ENCODE results near the gene TRIM54. TPM values are rescaled to one million over a fixed set of nuclear protein-coding genes. Genes with fewer than 3 reads are reported as not detected.

The TRIM54 gene
- total and polyA plus RNA-seq, 2 of the 4 experiments (the other 2 are of a cell fraction), result 0.15 TPM; not detected in 1

DNA sequence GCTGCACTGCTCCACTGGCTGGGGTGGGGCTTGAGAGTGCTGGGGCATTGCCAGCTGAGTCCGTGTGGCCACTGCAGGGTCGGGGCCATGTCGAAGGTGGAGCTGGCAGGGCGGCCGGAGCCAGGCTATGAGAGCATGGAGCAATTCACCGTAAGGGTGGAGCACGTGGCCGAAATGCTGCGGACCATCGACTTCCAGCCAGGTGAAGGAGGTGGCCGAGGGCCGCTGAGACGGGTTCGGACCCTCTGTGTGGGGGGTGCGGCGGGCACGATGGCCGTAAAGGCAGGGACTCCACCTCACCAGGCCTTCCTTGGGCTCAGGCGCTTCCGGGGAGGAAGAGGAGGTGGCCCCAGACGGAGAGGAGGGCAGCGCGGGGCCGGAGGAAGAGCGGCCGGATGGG is 23.9 kb downstream of the TRIM54 start:
- H4K20me1 ChIP-seq (ENCODE audit: insufficient read depth, low read length), result peaks cover 10% of the 10 kb centered on the region
- dilution Hi-C loops (cut with HindIII; ENCODE audit: low sequenced_read_pairs, unreplicated experiment), result no loop called here
- no peak overlapping the region for H3K14ac ChIP-seq (replicated peaks; ENCODE audit: low read depth, low read length)
- no peaks in the 10 kb centered on the region; the same call in 1 of the 2 replicates for H3K9me3 ChIP-seq (ENCODE audit: control insufficient read depth, insufficient read depth, low read length)
- no peak overlapping the region for H2AK9ac ChIP-seq (replicated peaks; ENCODE audit: low read depth, low read length, poor library complexity)
- H3K9ac ChIP-seq (ENCODE audit: low read depth, low read length), result no peak overlapping the region
- DNase-seq, result no peak
- H4K8ac ChIP-seq (ENCODE audit: low read depth in 2 of 2, low read length in 2 of 2), result no peak overlapping the region
- TF ChIP-seq MAZ (IDR thresholded peaks at IDR 0.05; ENCODE audit: borderline replicate concordance, low read depth, low read length), result no peak
- no peak for TF ChIP-seq CTCF (conservative IDR thresholded peaks at IDR 0.05; ENCODE audit: low read depth, low read length)
- no peak for TF ChIP-seq NFE2L2 (IDR thresholded peaks at IDR 0.05; ENCODE audit: low read depth, low read length)
- TF ChIP-seq RCOR1 (IDR thresholded peaks at IDR 0.05; ENCODE audit: insufficient replicate concordance, low read length), result no peak
- TF ChIP-seq CHD1 (IDR thresholded peaks at IDR 0.05; ENCODE audit: low read depth, low read length), result no peak
- no peak for TF ChIP-seq RAD21 (IDR thresholded peaks at IDR 0.05; ENCODE audit: low read length)
- TF ChIP-seq BHLHE40 (IDR thresholded peaks at IDR 0.05; ENCODE audit: low read depth, low read length), result no peak
- no peak for TF ChIP-seq RFX5 (IDR thresholded peaks at IDR 0.05; ENCODE audit: low read depth, low read length)
- TF ChIP-seq SMC3 (IDR thresholded peaks at IDR 0.05; ENCODE audit: low read depth, low read length), result no peak
- no peak for TF ChIP-seq MAFK (IDR thresholded peaks at IDR 0.05; ENCODE audit: low read depth, low read length)
- TF ChIP-seq FOS (IDR thresholded peaks at IDR 0.05; ENCODE audit: low read depth, low read length), result no peak
- TF ChIP-seq, protein P1, sequence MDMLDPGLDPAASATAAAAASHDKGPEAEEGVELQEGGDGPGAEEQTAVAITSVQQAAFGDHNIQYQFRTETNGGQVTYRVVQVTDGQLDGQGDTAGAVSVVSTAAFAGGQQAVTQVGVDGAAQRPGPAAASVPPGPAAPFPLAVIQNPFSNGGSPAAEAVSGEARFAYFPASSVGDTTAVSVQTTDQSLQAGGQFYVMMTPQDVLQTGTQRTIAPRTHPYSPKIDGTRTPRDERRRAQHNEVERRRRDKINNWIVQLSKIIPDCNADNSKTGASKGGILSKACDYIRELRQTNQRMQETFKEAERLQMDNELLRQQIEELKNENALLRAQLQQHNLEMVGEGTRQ (IDR thresholded peaks at IDR 0.05; ENCODE audit: low read depth, low read length), result no peak
- TF ChIP-seq CEBPB (IDR thresholded peaks at IDR 0.05; ENCODE audit: low read depth, low read length), result no peak
- TF ChIP-seq POLR2A (IDR thresholded peaks at IDR 0.05; ENCODE audit: low read depth, low read length), result no peak
- no peak for TF ChIP-seq MXI1 (IDR thresholded peaks at IDR 0.05; ENCODE audit: borderline replicate concordance, low read depth, low read length)
- TF ChIP-seq, protein P2, sequence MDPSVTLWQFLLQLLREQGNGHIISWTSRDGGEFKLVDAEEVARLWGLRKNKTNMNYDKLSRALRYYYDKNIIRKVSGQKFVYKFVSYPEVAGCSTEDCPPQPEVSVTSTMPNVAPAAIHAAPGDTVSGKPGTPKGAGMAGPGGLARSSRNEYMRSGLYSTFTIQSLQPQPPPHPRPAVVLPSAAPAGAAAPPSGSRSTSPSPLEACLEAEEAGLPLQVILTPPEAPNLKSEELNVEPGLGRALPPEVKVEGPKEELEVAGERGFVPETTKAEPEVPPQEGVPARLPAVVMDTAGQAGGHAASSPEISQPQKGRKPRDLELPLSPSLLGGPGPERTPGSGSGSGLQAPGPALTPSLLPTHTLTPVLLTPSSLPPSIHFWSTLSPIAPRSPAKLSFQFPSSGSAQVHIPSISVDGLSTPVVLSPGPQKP (IDR thresholded peaks at IDR 0.05; ENCODE audit: borderline replicate concordance, low read depth, low read length), result no peak
- no peak overlapping the region for H4K5ac ChIP-seq (ENCODE audit: low read depth, low read length)
- no peak overlapping the region for H3K4ac ChIP-seq (ENCODE audit: low read depth, low read length)
- no peak overlapping the region for H3K23ac ChIP-seq (ENCODE audit: low read depth, low read length)
- intact Hi-C loops (cut with micrococcal nuclease), result no loop called here
- no peak overlapping the region for H2BK120ac ChIP-seq (ENCODE audit: low read depth, low read length)
- H2BK15ac ChIP-seq (ENCODE audit: low read depth, low read length), result no peak overlapping the region
- H3K56ac ChIP-seq (ENCODE audit: extremely low read depth, insufficient read depth, low read length), result no peak overlapping the region
- H2AFZ ChIP-seq (replicated peaks; ENCODE audit: low read length, poor library complexity), result no peak overlapping the region
- H3K9me1 ChIP-seq (ENCODE audit: insufficient read depth, low read length), result no peaks in the 10 kb centered on the region; the same call in 1 of the 2 replicates
- ChIA-PET CTCF (no interaction called here), POLR2A (ENCODE audit: unreplicated experiment) (no interaction called here)
- WGBS, 2 experiments (ENCODE audit: extremely low coverage in 2 of 2, insufficient read length in 1 of 2), result 32% methylated on average over 5 of the region's 26 CpGs; no CpG with 5 or more reads in 1 of the 2 experiments
- H3K4me1 ChIP-seq (ENCODE audit: control insufficient read depth, insufficient read depth, low read length), result no peaks in the 10 kb centered on the region; the same call in 1 of the 2 replicates
- no peak overlapping the region for H3K18ac ChIP-seq (ENCODE audit: low read depth, low read length)
- no peak overlapping the region for H2BK20ac ChIP-seq (ENCODE audit: low read depth, low read length)
- H2AK5ac ChIP-seq (ENCODE audit: low read depth, low read length), result no peak overlapping the region
- no peak overlapping the region for H3K27ac ChIP-seq (ENCODE audit: insufficient read depth, low read length)
- BruUV-seq (replicated peaks), result no TSS peak
- H4K91ac ChIP-seq (ENCODE audit: insufficient read depth, low read depth, low read length), result no peak overlapping the region
- H3K27me3 ChIP-seq (ENCODE audit: control insufficient read depth, insufficient read depth, low read length), result peaks cover 41% of the 10 kb centered on the region
- no peaks in the 10 kb centered on the region for H3K79me1 ChIP-seq (ENCODE audit: low read depth in 1 of 2, low read length in 2 of 2)
- no peak overlapping the region for H3K4me2 ChIP-seq (ENCODE audit: low read depth, low read length)
- in situ Hi-C loops (cut with MboI; ENCODE audit: low sequenced_read_pairs), result no loop called here
- H3K36me3 ChIP-seq (ENCODE audit: control insufficient read depth, insufficient read depth, low read length), result peaks cover 8% of the 10 kb centered on the region
- no peak for ATAC-seq (ENCODE audit: low read depth)
- no peak overlapping the region for H3K4me3 ChIP-seq (ENCODE audit: insufficient read depth, low read depth, low read length)
- H2BK5ac ChIP-seq (ENCODE audit: low read depth, low read length, poor library complexity, severe bottlenecking), result no peak overlapping the region

All from IMR-90 (cell line).